IMR-90 (cell line): Measurements from ENCODE around the gene ARHGAP10. TPM values are rescaled to one million over a fixed set of nuclear protein-coding genes. Genes with fewer than 3 reads are reported as not detected.

Experiments
- ATAC-seq: fragments of 200-7000 bp; cut with Tn5 transposase; 2 replicates; pipeline ENCODE4 v1.9.1; 2020; ENCODE audit warnings: low read depth, mild to moderate bottlenecking, moderate library complexity
- BruUV-seq: library from RNA; stranded (reverse); fragments of 400-500 nt; replicated peaks from 2 replicates; lab custom pipeline; 2021; lab: Mats Ljungman, UMichigan
- CTCF ChIA-PET: fragments of 300-600 bp; formaldehyde crosslinking; extraction: SDS; loops from one replicate; lab custom pipeline; 2021; ENCODE audit warnings: antibody characterized with exemption; lab: Yijun Ruan, JAX
- POLR2A ChIA-PET: fragments of 300-600 bp; sonication (Branson Sonifier 250); formaldehyde crosslinking; loops from one replicate; lab custom pipeline; 2022; ENCODE audit warnings: antibody characterized with exemption; ENCODE audit not compliant: unreplicated experiment; lab: Charles Lee
- DNase-seq: peaks from one replicate; pipeline ENCODE4 v3.0.0; 2013
- H2AFZ ChIP-seq: replicated peaks from 2 replicates; pipeline ENCODE3; 2013; ENCODE audit warnings: low read length, mild to moderate bottlenecking; ENCODE audit not compliant: poor library complexity
- H2AK5ac ChIP-seq: 2 replicates; pipeline ENCODE4 v1.6.1; 2013; ENCODE audit warnings: low read depth, low read length, inconsistent platforms
- H2AK9ac ChIP-seq: replicated peaks from 2 replicates; pipeline ENCODE3; 2013; ENCODE audit warnings: mild to moderate bottlenecking, low read depth, low read length, moderate library complexity; ENCODE audit not compliant: poor library complexity
- H2BK120ac ChIP-seq: 2 replicates; pipeline ENCODE4 v1.6.1; 2013; ENCODE audit warnings: low read depth, low read length, inconsistent platforms
- H2BK15ac ChIP-seq: 3 replicates; pipeline ENCODE4 v1.6.1; 2013; ENCODE audit warnings: low read depth, low read length, inconsistent platforms
- H2BK20ac ChIP-seq: 2 replicates; pipeline ENCODE4 v1.6.1; 2013; ENCODE audit warnings: low read depth, mild to moderate bottlenecking, inconsistent platforms, low read length, moderate library complexity
- H2BK5ac ChIP-seq: 2 replicates; pipeline ENCODE4 v1.6.1; 2013; ENCODE audit warnings: mild to moderate bottlenecking, low read depth, low read length, inconsistent platforms; ENCODE audit not compliant: poor library complexity, severe bottlenecking
- H3K14ac ChIP-seq: replicated peaks from 2 replicates; pipeline ENCODE4 v1.6.1; 2013; ENCODE audit warnings: low read depth, low read length, inconsistent platforms
- H3K18ac ChIP-seq: 2 replicates; pipeline ENCODE4 v1.6.1; 2013; ENCODE audit warnings: low read depth, low read length, control low read depth
- H3K23ac ChIP-seq: 2 replicates; pipeline ENCODE4 v1.6.1; 2013; ENCODE audit warnings: low read depth, low read length, inconsistent platforms
- H3K27ac ChIP-seq: 2 replicates; pipeline ENCODE4 v1.5.1; 2013; ENCODE audit warnings: mild to moderate bottlenecking, control low read depth, low read length; ENCODE audit not compliant: insufficient read depth
- H3K27me3 ChIP-seq: 2 replicates; pipeline ENCODE4 v1.6.1; 2013; ENCODE audit warnings: low read length; ENCODE audit not compliant: control insufficient read depth, insufficient read depth
- H3K36me3 ChIP-seq: 2 replicates; pipeline ENCODE4 v1.6.1; 2013; ENCODE audit warnings: low read length, mixed read lengths; ENCODE audit not compliant: control insufficient read depth, insufficient read depth
- H3K4ac ChIP-seq: 2 replicates; pipeline ENCODE4 v1.6.1; 2013; ENCODE audit warnings: low read depth, low read length, inconsistent platforms
- H3K4me1 ChIP-seq: 2 replicates; pipeline ENCODE4 v1.6.1; 2013; ENCODE audit warnings: low read length, mixed read lengths; ENCODE audit not compliant: control insufficient read depth, insufficient read depth
- H3K4me2 ChIP-seq: 2 replicates; pipeline ENCODE4 v1.6.1; 2013; ENCODE audit warnings: low read depth, mild to moderate bottlenecking, control low read depth, low read length, moderate library complexity
- H3K4me3 ChIP-seq: 2 replicates; pipeline ENCODE4 v1.5.1; 2013; ENCODE audit warnings: low read depth, mild to moderate bottlenecking, control low read depth, low read length, moderate library complexity; ENCODE audit not compliant: insufficient read depth
- H3K56ac ChIP-seq: 2 replicates; pipeline ENCODE4 v1.6.1; 2013; ENCODE audit warnings: low read length, inconsistent platforms; ENCODE audit not compliant: insufficient read depth; ENCODE audit errors: extremely low read depth
- H3K79me1 ChIP-seq, 2 experiments: 2 replicates each; pipeline ENCODE4 v1.6.1; 2013; ENCODE audit warnings: low read length in 2 of 2, inconsistent platforms in 1 of 2, low read depth in 1 of 2
- H3K9ac ChIP-seq: 2 replicates; pipeline ENCODE4 v1.6.1; 2013; ENCODE audit warnings: low read depth, low read length, control low read depth
- H3K9me1 ChIP-seq: 2 replicates; pipeline ENCODE4 v1.6.1; 2013; ENCODE audit warnings: low read length, inconsistent platforms; ENCODE audit not compliant: insufficient read depth
- H3K9me3 ChIP-seq: 2 replicates; pipeline ENCODE4 v1.6.1; 2013; ENCODE audit warnings: low read length; ENCODE audit not compliant: control insufficient read depth, insufficient read depth
- H4K20me1 ChIP-seq: 2 replicates; pipeline ENCODE4 v1.6.1; 2013; ENCODE audit warnings: low read length, inconsistent platforms; ENCODE audit not compliant: insufficient read depth
- H4K5ac ChIP-seq: 2 replicates; pipeline ENCODE4 v1.6.1; 2013; ENCODE audit warnings: mild to moderate bottlenecking, low read depth, low read length, control low read depth
- H4K8ac ChIP-seq, 2 experiments: 2 replicates each; pipeline ENCODE4 v1.6.1; 2013; ENCODE audit warnings: low read depth in 2 of 2, low read length in 2 of 2, control low read depth in 1 of 2, inconsistent platforms in 1 of 2
- H4K91ac ChIP-seq: 2 replicates; pipeline ENCODE4 v1.6.1; 2013; ENCODE audit warnings: low read depth, low read length, inconsistent platforms; ENCODE audit not compliant: insufficient read depth
- BHLHE40 ChIP-seq: fragments of 150-350 bp; IDR thresholded peaks from 2 replicates; pipeline ENCODE4 v1.6.1; 2016; ENCODE audit warnings: mild to moderate bottlenecking, low read depth, low read length
- CEBPB ChIP-seq: IDR thresholded peaks from 2 replicates; pipeline ENCODE4 v1.6.1; 2012; ENCODE audit warnings: low read depth, low read length, improper control_type of control experiment
- CHD1 ChIP-seq: IDR thresholded peaks from 2 replicates; pipeline ENCODE4 v1.6.1; 2012; ENCODE audit warnings: low read depth, low read length, improper control_type of control experiment
- CTCF ChIP-seq: conservative IDR thresholded peaks from 2 replicates; pipeline ENCODE4 v1.5.1; 2012; ENCODE audit warnings: mild to moderate bottlenecking, low read depth, low read length, improper control_type of control experiment
- FOS ChIP-seq: fragments of 150-350 bp; IDR thresholded peaks from 2 replicates; pipeline ENCODE4 v1.6.1; 2016; ENCODE audit warnings: low read depth, low read length
- NFE2L2 ChIP-seq: fragments of 150-350 bp; IDR thresholded peaks from 2 replicates; pipeline ENCODE4 v1.6.1; 2016; ENCODE audit warnings: low read depth, mild to moderate bottlenecking, low read length
- POLR2A ChIP-seq: IDR thresholded peaks from 2 replicates; pipeline ENCODE4 v1.6.1; 2012; ENCODE audit warnings: mild to moderate bottlenecking, low read depth, low read length
- RAD21 ChIP-seq: IDR thresholded peaks from 2 replicates; pipeline ENCODE4 v1.6.1; 2012; ENCODE audit warnings: low read length, improper control_type of control experiment
- RCOR1 ChIP-seq: IDR thresholded peaks from 2 replicates; pipeline ENCODE4 v1.6.1; 2012; ENCODE audit warnings: mild to moderate bottlenecking, low read length, improper control_type of control experiment; ENCODE audit not compliant: insufficient replicate concordance
- SMC3 ChIP-seq: fragments of 150-350 bp; IDR thresholded peaks from 2 replicates; pipeline ENCODE4 v1.6.1; 2016; ENCODE audit warnings: low read depth, mild to moderate bottlenecking, antibody characterized with exemption, low read length, moderate library complexity
- WGBS, 2 experiments: methylation state at CpG; one replicate each; pipeline versions ENCODE4 v1.1.5 to v1.1.7; 2013; ENCODE audit warnings: missing lambda C conversion rate in 2 of 2; ENCODE audit not compliant: insufficient read length in 1 of 2; ENCODE audit errors: extremely low coverage in 2 of 2; 5-methylcytosine and 5-hydroxymethylcytosine counted together
- dilution Hi-C: fragments of 300-500 bp; cut with HindIII; formaldehyde crosslinking; loops from one replicate; pipeline ENCODE4 v1.14.3; 2018; ENCODE audit warnings: low sequenced_read_pairs; ENCODE audit not compliant: unreplicated experiment
- in situ Hi-C: fragments of 300-500 bp; cut with MboI; formaldehyde crosslinking; loops from 3 replicates; pipeline ENCODE4 v1.14.3; 2019; ENCODE audit warnings: low sequenced_read_pairs, inconsistent platforms, mixed read lengths
- intact Hi-C: fragments of 100-400 bp; cut with micrococcal nuclease; formaldehyde crosslinking; loops from 2 replicates; pipeline ENCODE4 v1.10.0; 2022
- polyA plus RNA-seq, 3 experiments: library from polyadenylated mRNA; depleted of rRNA; stranded (reverse); fragments of >200 nt; gene quantifications; 2 replicates each; pipeline ENCODE4 v1.2.3, GENCODE V29; 2012; ENCODE audit warnings: low replicate concordance in 1 of 3
- total RNA-seq: library from RNA; depleted of rRNA; stranded (reverse); fragments of >200 nt; gene quantifications from 2 replicates; pipeline ENCODE4 v1.2.3, GENCODE V29; 2012

ARHGAP10 gene
- total and polyA plus RNA-seq, 2 of the 4 experiments (the other 2 are of a cell fraction) = 27.1 to 29.4 TPM

DNA sequence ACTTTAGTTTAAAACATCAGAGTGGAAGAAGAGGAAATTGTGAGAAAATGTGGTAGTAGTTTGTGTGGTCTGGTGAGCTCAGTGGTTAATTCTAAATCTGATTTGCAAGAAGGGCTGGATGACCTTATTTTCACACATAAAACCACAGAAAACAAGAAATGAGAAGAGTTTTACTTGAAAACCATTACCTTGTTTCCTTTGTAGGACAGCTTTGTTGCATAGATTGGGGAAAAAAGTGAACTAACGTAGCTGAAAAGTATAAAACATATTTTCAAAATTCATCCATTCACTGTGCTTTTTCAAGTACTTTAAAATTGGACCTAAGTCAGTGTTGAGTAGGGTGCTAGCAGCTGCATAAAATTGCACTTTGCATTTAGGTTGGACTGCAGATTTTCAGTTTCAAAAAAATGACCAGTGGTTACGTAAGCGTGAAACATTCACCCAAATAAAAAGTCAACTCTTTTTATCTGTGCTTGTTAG lies 211.3 kb downstream of the ARHGAP10 start:
- ATAC-seq (no peak), DNase-seq (no peak)
- Histone ChIP-seq H3K23ac (no peak overlapping the region), H3K4me1 (peaks cover 6% of the 10 kb centered on the region), H4K8ac (no peak overlapping the region), H3K14ac (no peak overlapping the region), H3K56ac (no peak overlapping the region), H2AK5ac (no peak overlapping the region), H2BK15ac (no peak overlapping the region), H2AK9ac (no peak overlapping the region), H3K9ac (no peak overlapping the region), H3K27me3 (no peaks in the 10 kb centered on the region), H3K36me3 (peaks cover 15% of the 10 kb centered on the region), H4K91ac (no peak overlapping the region), H2AFZ (no peak overlapping the region), H3K18ac (no peak overlapping the region), H3K4me2 (no peak overlapping the region), H2BK5ac (no peak overlapping the region), H3K4me3 (no peak overlapping the region), H3K9me3 (no peaks in the 10 kb centered on the region), H2BK120ac (no peak overlapping the region), H4K5ac (no peak overlapping the region), H2BK20ac (no peak overlapping the region), H4K20me1 (no peaks in the 10 kb centered on the region), H3K79me1 (peaks cover 0 to 3% of the 10 kb centered on the region in 2 experiments; a peak in 1 of 4 replicates), H3K27ac (no peak overlapping the region), H3K9me1 (peaks cover 5% of the 10 kb centered on the region; the same call in 1 of the 2 replicates), H3K4ac (no peak overlapping the region)
- WGBS, 2 experiments = no CpG with 5 or more reads among the region's 3 CpGs
- BruUV-seq = no TSS peak
- TF ChIP-seq POLR2A (no peak), CTCF (no peak), SMC3 (no peak), BHLHE40 (no peak), NFE2L2 (no peak), RAD21 (no peak), FOS (no peak), RCOR1 (no peak), CHD1 (no peak), CEBPB (no peak)
- ChIA-PET POLR2A (no interaction called here), CTCF (interaction anchor here (0.6 kb wide), 1 partner anchor 684 kb away, joined by 3 read pairs; no protein-coding TSS in a partner anchor)
- intact Hi-C loops = no loop called here
- in situ Hi-C loops = no loop called here
- dilution Hi-C loops = no loop called here
